Measurements from ENCODE around the gene DDX1. TPM values are rescaled to one million over a fixed set of nuclear protein-coding genes. Genes with fewer than 3 reads are reported as not detected.
A peak's percentile ranks its signal among the peaks of the same experiment; 100 is the strongest.

DDX1 gene
- polyA plus RNA-seq, 1 donor (not counting 4 experiments of a cell fraction or from before 2014, with no cell fraction given) = 140 TPM

GRCh38 chr2:15672961-15673918 lies 81.6 kb downstream of the DDX1 start:
- Histone ChIP-seq H3K79me2 (ENCODE audit: control insufficient read depth, insufficient read depth, low read length) (no peaks in the 10 kb centered on the region), H3K9me1 (ENCODE audit: control insufficient read depth, extremely low read depth, insufficient read depth, low read length) (no peaks in the 10 kb centered on the region), H3K4me1 (ENCODE audit: control insufficient read depth, extremely low read depth, insufficient read depth, low read length) (peaks cover 32% of the 10 kb centered on the region), H3K4me3 (ENCODE audit: control insufficient read depth in 2 of 3, extremely low read depth in 1 of 3, insufficient read depth in 2 of 3, low read depth in 1 of 3, low read length in 3 of 3) (no peak overlapping the region), H3K9me3 (ENCODE audit: control insufficient read depth, low read depth, low read length) (no peaks in the 10 kb centered on the region), H3K9ac (ENCODE audit: control insufficient read depth, extremely low read depth, insufficient read depth, low read length) (no peak overlapping the region), H4K20me1 (ENCODE audit: control insufficient read depth, extremely low read depth, insufficient read depth, low read length) (no peaks in the 10 kb centered on the region), H3K4me2 (ENCODE audit: control insufficient read depth, extremely low read depth, insufficient read depth, low read depth, low read length) (peak overlapping the region; percentile 71), H3K27ac (ENCODE audit: control insufficient read depth, insufficient read depth, low read length) (peak overlapping the region; percentile 80), H2AFZ (ENCODE audit: control insufficient read depth, low read length) (no peak overlapping the region), H3K27me3 (ENCODE audit: control insufficient read depth, extremely low read depth, insufficient read depth, low read length) (no peaks in the 10 kb centered on the region), H3K36me3 (ENCODE audit: control insufficient read depth in 2 of 2, extremely low read depth in 1 of 2, insufficient read depth in 2 of 2, low read length in 2 of 2) (no peaks in the 10 kb centered on the region)
- dilution Hi-C loops (cut with MboI; ENCODE audit: extremely low pct_ligation_motif_present, low sequenced_read_pairs) = no loop called here
- FAIRE-seq (no peak), DNase-seq (ENCODE audit: low read depth, low spot score) (no peak)
- TF ChIP-seq EZH2 (IDR thresholded peaks at IDR 0.05; ENCODE audit: low read length) = no peak
- TF ChIP-seq, protein P1, sequence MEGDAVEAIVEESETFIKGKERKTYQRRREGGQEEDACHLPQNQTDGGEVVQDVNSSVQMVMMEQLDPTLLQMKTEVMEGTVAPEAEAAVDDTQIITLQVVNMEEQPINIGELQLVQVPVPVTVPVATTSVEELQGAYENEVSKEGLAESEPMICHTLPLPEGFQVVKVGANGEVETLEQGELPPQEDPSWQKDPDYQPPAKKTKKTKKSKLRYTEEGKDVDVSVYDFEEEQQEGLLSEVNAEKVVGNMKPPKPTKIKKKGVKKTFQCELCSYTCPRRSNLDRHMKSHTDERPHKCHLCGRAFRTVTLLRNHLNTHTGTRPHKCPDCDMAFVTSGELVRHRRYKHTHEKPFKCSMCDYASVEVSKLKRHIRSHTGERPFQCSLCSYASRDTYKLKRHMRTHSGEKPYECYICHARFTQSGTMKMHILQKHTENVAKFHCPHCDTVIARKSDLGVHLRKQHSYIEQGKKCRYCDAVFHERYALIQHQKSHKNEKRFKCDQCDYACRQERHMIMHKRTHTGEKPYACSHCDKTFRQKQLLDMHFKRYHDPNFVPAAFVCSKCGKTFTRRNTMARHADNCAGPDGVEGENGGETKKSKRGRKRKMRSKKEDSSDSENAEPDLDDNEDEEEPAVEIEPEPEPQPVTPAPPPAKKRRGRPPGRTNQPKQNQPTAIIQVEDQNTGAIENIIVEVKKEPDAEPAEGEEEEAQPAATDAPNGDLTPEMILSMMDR (optimal IDR thresholded peaks at IDR 0.05 in 1 of 3, IDR thresholded peaks at IDR 0.05 in 1 of 3, conservative IDR thresholded peaks at IDR 0.05 in 1 of 3; ENCODE audit: extremely low read depth in 1 of 3, insufficient read depth in 2 of 3, low read length in 3 of 3) = no peak

DNA sequence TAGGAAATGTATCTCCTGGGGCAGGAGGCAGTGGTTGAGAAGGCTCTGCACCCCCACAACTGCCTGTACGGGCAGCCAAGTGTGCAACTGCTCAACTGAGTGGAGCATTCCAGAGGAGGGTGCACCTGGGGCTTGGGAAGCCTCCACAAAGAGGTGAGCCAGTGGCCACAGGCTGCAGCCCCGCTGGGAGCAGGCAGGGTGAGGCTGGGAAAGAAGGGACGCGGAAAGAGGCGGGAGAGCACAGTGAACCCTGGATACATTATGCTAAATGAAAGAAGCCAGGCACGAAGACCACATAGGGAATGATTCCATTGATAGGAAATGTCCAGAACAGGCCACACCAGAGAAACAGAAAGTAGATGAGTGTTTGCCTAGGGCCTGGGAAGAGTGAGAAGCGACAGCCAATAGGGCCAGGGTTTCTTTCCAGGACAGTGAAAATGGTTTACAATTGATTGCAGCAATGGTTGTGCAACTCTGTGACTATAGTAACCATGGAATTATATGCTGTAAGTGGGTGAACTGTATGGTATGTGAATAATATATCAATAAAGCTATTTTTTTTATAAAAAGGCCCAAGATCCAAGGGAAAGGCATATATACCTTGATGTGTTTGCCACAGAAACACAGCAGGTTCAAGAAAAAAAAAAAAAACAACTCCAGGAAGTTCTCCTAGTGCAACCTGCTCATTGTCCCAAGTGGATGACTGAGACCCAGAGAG lies 82.4 kb downstream of the DDX1 start:
- Histone ChIP-seq H3K27ac (ENCODE audit: control insufficient read depth, insufficient read depth, low read length) (peak overlapping the region; percentile 80), H3K27me3 (ENCODE audit: control insufficient read depth, extremely low read depth, insufficient read depth, low read length) (no peaks in the 10 kb centered on the region), H3K9me3 (ENCODE audit: control insufficient read depth, low read depth, low read length) (no peaks in the 10 kb centered on the region), H3K9me1 (ENCODE audit: control insufficient read depth, extremely low read depth, insufficient read depth, low read length) (no peaks in the 10 kb centered on the region), H3K36me3 (ENCODE audit: control insufficient read depth in 2 of 2, extremely low read depth in 1 of 2, insufficient read depth in 2 of 2, low read length in 2 of 2) (no peaks in the 10 kb centered on the region), H3K9ac (ENCODE audit: control insufficient read depth, extremely low read depth, insufficient read depth, low read length) (peak overlapping the region; percentile 54), H3K4me2 (ENCODE audit: control insufficient read depth, extremely low read depth, insufficient read depth, low read depth, low read length) (peak overlapping the region; percentile 71), H3K79me2 (ENCODE audit: control insufficient read depth, insufficient read depth, low read length) (no peaks in the 10 kb centered on the region), H2AFZ (ENCODE audit: control insufficient read depth, low read length) (peak overlapping the region; percentile 6), H3K4me3 (ENCODE audit: control insufficient read depth in 2 of 3, extremely low read depth in 1 of 3, insufficient read depth in 2 of 3, low read depth in 1 of 3, low read length in 3 of 3) (no peak overlapping the region), H3K4me1 (ENCODE audit: control insufficient read depth, extremely low read depth, insufficient read depth, low read length) (peaks cover 25% of the 10 kb centered on the region), H4K20me1 (ENCODE audit: control insufficient read depth, extremely low read depth, insufficient read depth, low read length) (no peaks in the 10 kb centered on the region)
- peak; percentile 26 for FAIRE-seq
- dilution Hi-C loops (cut with MboI; ENCODE audit: extremely low pct_ligation_motif_present, low sequenced_read_pairs) = no loop called here
- no peak for DNase-seq (ENCODE audit: low read depth, low spot score)
- TF ChIP-seq, protein P1 (optimal IDR thresholded peaks at IDR 0.05 in 1 of 3, IDR thresholded peaks at IDR 0.05 in 1 of 3, conservative IDR thresholded peaks at IDR 0.05 in 1 of 3; ENCODE audit: extremely low read depth in 1 of 3, insufficient read depth in 2 of 3, low read length in 3 of 3) = no peak
- no peak for TF ChIP-seq EZH2 (IDR thresholded peaks at IDR 0.05; ENCODE audit: low read length)

Measured in keratinocyte (primary cell).